Endothelial cell (in vitro differentiated cells): ENCODE data around the gene DNAI1. TPM values are rescaled to one million over a fixed set of nuclear protein-coding genes. Genes with fewer than 3 reads are reported as not detected.

ENCODE experiments used
- DNase-seq: peaks from one replicate; pipeline ENCODE4 v3.0.0; 2021; ENCODE audit warnings: low spot score
- H3K27ac Mint-ChIP-seq: one replicate; pipeline ENCODE4 v1.8.0; 2021; ENCODE audit warnings: mixed read lengths, inconsistent platforms; ENCODE audit not compliant: unreplicated experiment
- H3K27me3 Mint-ChIP-seq: one replicate; pipeline ENCODE4 v1.8.0; 2021; ENCODE audit warnings: mild to moderate bottlenecking, moderate library complexity, mixed read lengths, inconsistent platforms; ENCODE audit not compliant: unreplicated experiment
- H3K36me3 Mint-ChIP-seq: one replicate; pipeline ENCODE4 v1.8.0; 2021; ENCODE audit warnings: mild to moderate bottlenecking, low read depth, mixed read lengths, inconsistent platforms; ENCODE audit not compliant: unreplicated experiment
- H3K4me1 Mint-ChIP-seq: one replicate; pipeline ENCODE4 v1.8.0; 2021; ENCODE audit warnings: mild to moderate bottlenecking, mixed read lengths, inconsistent platforms; ENCODE audit not compliant: unreplicated experiment
- H3K4me3 Mint-ChIP-seq: one replicate; pipeline ENCODE4 v1.8.0; 2021; ENCODE audit warnings: mild to moderate bottlenecking, mixed read lengths, inconsistent platforms; ENCODE audit not compliant: unreplicated experiment
- H3K9me3 Mint-ChIP-seq: one replicate; pipeline ENCODE4 v1.8.0; 2021; ENCODE audit warnings: mixed read lengths, inconsistent platforms; ENCODE audit not compliant: unreplicated experiment
- total RNA-seq: library from RNA; stranded (reverse); fragmentation: NEBNext Ultra II Directional; extraction: Animal tissue kit (Norgen Biotek cat#: 25700); gene quantifications from one replicate; pipeline ENCODE4 v1.2.1, GENCODE V29; 2021; ENCODE audit not compliant: unreplicated experiment
- TF ChIP-seq, protein P1 (sequence below): fragments of 200-600 bp; sonication (generic); IDR thresholded peaks from one replicate; pipeline ENCODE4 v1.5.0; 2021; ENCODE audit warnings: antibody characterized with exemption; ENCODE audit not compliant: unreplicated experiment

DNAI1 gene
- total RNA-seq, 1 donor from 2014 or later = 0.74 TPM

DNA sequence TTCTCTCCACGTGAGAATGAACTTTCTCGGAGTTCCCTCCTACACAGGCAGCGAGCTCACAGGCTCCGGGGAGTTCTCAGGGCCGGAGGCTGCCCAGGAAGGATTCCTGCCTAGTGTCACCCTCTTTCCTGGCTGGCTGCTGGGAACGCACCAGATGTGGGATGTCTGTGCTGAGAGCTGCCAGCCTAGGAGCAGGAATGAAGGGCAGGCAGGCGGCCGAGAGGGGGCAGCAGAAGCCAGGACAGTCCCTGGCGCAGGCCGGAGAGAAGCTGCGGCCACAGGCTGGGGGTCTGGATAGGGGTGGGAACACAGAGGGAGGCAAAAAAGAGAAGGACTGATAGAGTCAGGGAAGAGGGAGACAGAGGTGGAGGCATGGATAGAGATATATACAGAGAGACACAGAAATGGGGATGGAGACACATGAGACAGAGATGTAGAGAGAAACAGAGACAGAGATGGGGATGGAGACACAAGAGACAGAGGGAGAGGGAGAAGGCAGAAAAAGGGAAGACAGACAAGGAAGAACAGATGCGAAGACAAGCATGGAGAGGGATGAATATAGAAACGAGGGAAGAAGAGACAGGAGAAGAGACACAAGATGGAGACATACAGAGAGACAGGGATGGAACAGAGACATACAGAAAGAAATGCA is 89.5 kb downstream of the DNAI1 start:
- DNase-seq = peak; percentile 88
- no peak overlapping the region for H3K4me3 Mint-ChIP-seq
- no peak overlapping the region for H3K27ac Mint-ChIP-seq
- peaks cover 14% of the 10 kb centered on the region for H3K27me3 Mint-ChIP-seq
- no peaks in the 10 kb centered on the region for H3K9me3 Mint-ChIP-seq
- H3K4me1 Mint-ChIP-seq = no peaks in the 10 kb centered on the region
- TF ChIP-seq, protein P1, sequence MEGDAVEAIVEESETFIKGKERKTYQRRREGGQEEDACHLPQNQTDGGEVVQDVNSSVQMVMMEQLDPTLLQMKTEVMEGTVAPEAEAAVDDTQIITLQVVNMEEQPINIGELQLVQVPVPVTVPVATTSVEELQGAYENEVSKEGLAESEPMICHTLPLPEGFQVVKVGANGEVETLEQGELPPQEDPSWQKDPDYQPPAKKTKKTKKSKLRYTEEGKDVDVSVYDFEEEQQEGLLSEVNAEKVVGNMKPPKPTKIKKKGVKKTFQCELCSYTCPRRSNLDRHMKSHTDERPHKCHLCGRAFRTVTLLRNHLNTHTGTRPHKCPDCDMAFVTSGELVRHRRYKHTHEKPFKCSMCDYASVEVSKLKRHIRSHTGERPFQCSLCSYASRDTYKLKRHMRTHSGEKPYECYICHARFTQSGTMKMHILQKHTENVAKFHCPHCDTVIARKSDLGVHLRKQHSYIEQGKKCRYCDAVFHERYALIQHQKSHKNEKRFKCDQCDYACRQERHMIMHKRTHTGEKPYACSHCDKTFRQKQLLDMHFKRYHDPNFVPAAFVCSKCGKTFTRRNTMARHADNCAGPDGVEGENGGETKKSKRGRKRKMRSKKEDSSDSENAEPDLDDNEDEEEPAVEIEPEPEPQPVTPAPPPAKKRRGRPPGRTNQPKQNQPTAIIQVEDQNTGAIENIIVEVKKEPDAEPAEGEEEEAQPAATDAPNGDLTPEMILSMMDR = peak; percentile 53
- H3K36me3 Mint-ChIP-seq = no peaks in the 10 kb centered on the region

DNA sequence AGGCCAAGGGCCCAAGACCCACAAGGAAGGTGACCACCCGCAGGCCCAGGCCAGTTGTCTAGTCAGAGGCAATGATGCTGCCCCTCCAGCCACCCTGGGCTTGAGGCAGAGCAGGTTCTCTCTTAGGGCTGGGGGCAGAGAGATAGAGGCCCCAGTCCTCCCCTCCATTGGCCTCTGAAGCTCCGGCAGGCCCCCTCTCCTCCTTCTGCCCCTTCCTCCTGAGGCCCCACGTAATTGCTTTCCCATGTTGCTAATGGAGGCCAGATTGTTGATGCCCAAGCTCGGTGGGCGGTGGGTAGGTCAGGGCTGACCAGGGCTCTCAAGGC is 90.8 kb downstream of the DNAI1 start:
- DNase-seq = no peak
- H3K4me1 Mint-ChIP-seq = no peaks in the 10 kb centered on the region
- TF ChIP-seq, protein P1 = no peak
- no peaks in the 10 kb centered on the region for H3K36me3 Mint-ChIP-seq
- H3K4me3 Mint-ChIP-seq = no peak overlapping the region
- H3K27me3 Mint-ChIP-seq = peaks cover 17% of the 10 kb centered on the region
- H3K27ac Mint-ChIP-seq = no peak overlapping the region
- H3K9me3 Mint-ChIP-seq = no peaks in the 10 kb centered on the region

DNA sequence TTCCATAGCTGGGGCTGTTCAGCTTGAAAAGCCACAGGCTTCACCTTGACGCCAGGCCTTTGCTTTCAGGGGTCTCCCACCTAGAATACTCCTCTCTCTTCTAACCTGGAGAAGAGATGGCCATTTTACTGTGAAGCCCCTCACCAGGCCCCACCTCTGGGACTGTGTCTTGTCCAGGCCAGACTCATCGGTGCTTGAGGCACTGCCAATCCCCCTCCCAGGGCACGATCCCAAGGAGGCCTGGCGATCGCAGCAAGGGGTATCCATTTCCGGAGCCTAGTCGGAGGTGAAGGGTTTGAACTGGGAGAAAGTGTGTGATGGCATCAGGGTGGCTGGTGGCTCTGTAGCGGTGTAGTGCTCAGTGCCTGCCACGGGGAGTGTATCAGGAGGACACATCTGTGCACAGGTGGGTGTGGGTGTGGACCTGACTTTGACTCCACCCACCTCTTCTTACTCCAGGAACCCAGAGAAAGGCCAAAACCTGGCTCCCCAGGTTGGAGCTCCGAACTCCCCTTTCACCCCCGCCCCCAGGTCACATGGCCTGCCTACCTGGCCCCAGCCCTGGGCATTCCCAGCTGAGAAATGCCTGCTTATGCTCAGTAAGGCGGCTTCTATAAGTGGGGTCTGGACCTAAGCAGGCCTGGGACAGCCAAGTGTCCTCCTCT is 91.5 kb downstream of the DNAI1 start:
- Mint-ChIP-seq H3K4me3 (no peak overlapping the region), H3K9me3 (no peaks in the 10 kb centered on the region), H3K36me3 (no peaks in the 10 kb centered on the region), H3K27ac (no peak overlapping the region), H3K4me1 (no peaks in the 10 kb centered on the region), H3K27me3 (peaks cover 15% of the 10 kb centered on the region)
- DNase-seq = no peak
- TF ChIP-seq, protein P1 = no peak

DNA sequence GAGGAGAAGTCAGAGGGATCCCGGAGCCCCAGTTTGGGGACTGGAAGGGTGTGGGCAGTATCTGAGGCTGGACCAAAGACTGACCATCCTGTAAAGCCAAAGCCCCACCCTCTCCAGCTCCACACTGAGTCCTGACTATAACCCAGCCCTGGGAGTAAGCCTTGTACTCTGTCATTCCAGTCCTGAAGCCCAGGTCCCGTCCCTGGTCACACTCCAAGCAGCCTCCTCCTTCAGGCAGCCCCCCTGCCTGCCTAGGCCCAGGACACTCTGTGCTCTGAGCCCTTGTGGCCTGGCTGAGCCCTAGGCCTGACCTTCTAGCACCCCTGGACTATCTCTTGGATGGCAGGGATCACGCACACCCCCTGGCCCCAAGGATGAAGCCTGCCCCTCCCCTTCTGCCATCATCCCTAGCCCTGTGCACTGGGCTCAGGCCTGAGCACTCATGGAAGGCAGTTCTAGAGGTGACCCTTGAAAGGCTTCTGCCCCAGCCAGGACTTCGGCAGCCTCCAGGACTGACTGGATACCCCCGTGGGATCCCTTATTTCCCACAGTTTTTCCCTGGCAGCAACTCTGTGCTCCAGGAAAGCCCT is 92.2 kb downstream of the DNAI1 start:
- Mint-ChIP-seq H3K36me3 (no peaks in the 10 kb centered on the region), H3K4me1 (no peaks in the 10 kb centered on the region), H3K27ac (no peak overlapping the region), H3K9me3 (no peaks in the 10 kb centered on the region), H3K4me3 (no peak overlapping the region), H3K27me3 (peaks cover 12% of the 10 kb centered on the region)
- TF ChIP-seq, protein P1 = no peak
- DNase-seq = no peak
